Measurements from ENCODE around the gene LY6G6C. TPM values are rescaled to one million over a fixed set of nuclear protein-coding genes. Genes with fewer than 3 reads are reported as not detected.

The LY6G6C gene
- total RNA-seq, 1 donor from 2014 or later, result 0.30 TPM

Small RNAs within 50 kb of the gene (microRNA-seq; reads per million reads assigned to microRNA genes)
- gene MIR4646 (ENCODE audit: borderline number of aligned reads), result not detected

Other genes starting within 250 kb of the LY6G6C start
- 7.8 to 9.4 TPM (median 9.0 TPM) in 3 replicates for gene MICB, start 223.6 kb downstream of the LY6G6C start, total RNA-seq
- gene MCCD1, start 192.8 kb downstream of the LY6G6C start, total RNA-seq, result not detected in 3 replicates
- gene DDX39B, start 179.7 kb downstream of the LY6G6C start, total RNA-seq, result 222 to 230 TPM (median 227 TPM) in 3 replicates
- gene ATP6V1G2, start 175.1 kb downstream of the LY6G6C start, total RNA-seq, result 2.4 to 4.1 TPM (median 3.0 TPM) in 3 replicates
- gene NFKBIL1, start 174.1 kb downstream of the LY6G6C start, total RNA-seq, result 21.2 to 30.1 TPM (median 29.6 TPM) in 3 replicates
- not detected in 3 replicates for gene LTA, start 149.5 kb downstream of the LY6G6C start, total RNA-seq
- not detected in 3 replicates for gene TNF, start 146.2 kb downstream of the LY6G6C start, total RNA-seq
- gene LTB, start 139.3 kb downstream of the LY6G6C start, total RNA-seq, result not detected in 3 replicates
- gene LST1, start 135.5 kb downstream of the LY6G6C start, total RNA-seq, result not detected in 3 replicates
- gene NCR3, start 128.7 kb downstream of the LY6G6C start, total RNA-seq, result not detected in 3 replicates
- not detected in 3 replicates for gene AIF1, start 106.5 kb downstream of the LY6G6C start, total RNA-seq
- gene PRRC2A, start 101.0 kb downstream of the LY6G6C start, total RNA-seq, result 156 to 185 TPM (median 157 TPM) in 3 replicates
- 253 to 308 TPM (median 262 TPM) in 3 replicates for gene BAG6, start 69.1 kb downstream of the LY6G6C start, total RNA-seq
- 0.85 to 1.2 TPM in 2 of 3 replicates, not detected in the other for gene APOM, start 65.9 kb downstream of the LY6G6C start, total RNA-seq
- gene C6orf47, start 61.0 kb downstream of the LY6G6C start, total RNA-seq, result 19.1 to 20.3 TPM (median 20.2 TPM) in 3 replicates
- gene GPANK1, start 56.7 kb downstream of the LY6G6C start, total RNA-seq, result 12.0 to 15.4 TPM (median 13.9 TPM) in 3 replicates
- 116 to 126 TPM (median 122 TPM) in 3 replicates for gene CSNK2B, start 55.7 kb downstream of the LY6G6C start, total RNA-seq
- 10.2 to 14.3 TPM (median 11.7 TPM) in 3 replicates for gene LY6G5B, start 51.8 kb downstream of the LY6G6C start, total RNA-seq
- 1.3 to 3.6 TPM (median 2.4 TPM) in 3 replicates for gene LY6G5C, start 40.7 kb downstream of the LY6G6C start, total RNA-seq
- gene ABHD16A, start 18.4 kb downstream of the LY6G6C start, total RNA-seq, result 27.8 to 33.9 TPM (median 32.3 TPM) in 3 replicates
- not detected in 3 replicates for gene LY6G6F, start 14.9 kb downstream of the LY6G6C start, total RNA-seq
- not detected in 3 replicates for gene LY6G6D, start 6.4 kb downstream of the LY6G6C start, total RNA-seq
- gene MPIG6B, start 1.6 kb upstream of the LY6G6C start, total RNA-seq, result not detected in 3 replicates
- gene DDAH2, start 7.6 kb upstream of the LY6G6C start, total RNA-seq, result 66.4 to 99.6 TPM (median 95.7 TPM) in 3 replicates
- 256 to 328 TPM (median 317 TPM) in 3 replicates for gene CLIC1, start 14.8 kb upstream of the LY6G6C start, total RNA-seq
- gene MSH5, start 18.3 kb upstream of the LY6G6C start, total RNA-seq, result 8.4 to 17.4 TPM (median 9.4 TPM) in 3 replicates
- 1.3 to 2.4 TPM (median 1.4 TPM) in 3 replicates for gene SAPCD1, start 40.9 kb upstream of the LY6G6C start, total RNA-seq
- gene VWA7, start 55.6 kb upstream of the LY6G6C start, total RNA-seq, result 0.15 to 0.62 TPM (median 0.17 TPM) in 3 replicates
- gene VARS1, start 74.0 kb upstream of the LY6G6C start, total RNA-seq, result 71.1 to 101 TPM (median 71.9 TPM) in 3 replicates
- 35.0 to 42.5 TPM (median 35.7 TPM) in 3 replicates for gene LSM2, start 85.2 kb upstream of the LY6G6C start, total RNA-seq
- 0.89 to 1.5 TPM (median 1.00 TPM) in 3 replicates for gene HSPA1L, start 93.5 kb upstream of the LY6G6C start, total RNA-seq
- 23.0 to 46.3 TPM (median 46.2 TPM) in 3 replicates for gene HSPA1A, start 93.8 kb upstream of the LY6G6C start, total RNA-seq
- gene HSPA1B, start 106.0 kb upstream of the LY6G6C start, total RNA-seq, result 46.8 to 57.9 TPM (median 50.4 TPM) in 3 replicates
- gene NEU1, start 141.1 kb upstream of the LY6G6C start, total RNA-seq, result 63.8 to 67.5 TPM (median 64.2 TPM) in 3 replicates
- gene SLC44A4, start 157.3 kb upstream of the LY6G6C start, total RNA-seq, result not detected in 3 replicates
- gene EHMT2, start 176.0 kb upstream of the LY6G6C start, total RNA-seq, result 37.7 to 53.0 TPM (median 40.0 TPM) in 3 replicates
- gene ZBTB12, start 180.3 kb upstream of the LY6G6C start, total RNA-seq, result 6.3 to 7.6 TPM (median 6.7 TPM) in 3 replicates
- gene C2, start 206.0 kb upstream of the LY6G6C start, total RNA-seq, result 0.52 to 1.5 TPM (median 0.56 TPM) in 3 replicates
- 2.3 to 3.2 TPM (median 2.6 TPM) in 3 replicates for gene CFB, start 224.3 kb upstream of the LY6G6C start, total RNA-seq
- 43.5 to 59.3 TPM (median 50.6 TPM) in 3 replicates for gene NELFE, start 237.2 kb upstream of the LY6G6C start, total RNA-seq
- 56.9 to 85.6 TPM (median 61.2 TPM) in 3 replicates for gene SKIC2, start 237.4 kb upstream of the LY6G6C start, total RNA-seq